ENCODE data around the gene ACOT9.

GRCh38 chrX:23659339-23659738 lies 83.7 kb downstream of the ACOT9 start:
- TF ChIP-seq CTCF (IDR thresholded peaks at IDR 0.05) (no peak), EP300 (IDR thresholded peaks at IDR 0.05) (no peak), POLR2A (IDR thresholded peaks at IDR 0.05) (no peak), POLR2AphosphoS5 (IDR thresholded peaks at IDR 0.05) (no peak)
